Keratinocyte (primary cell): Measurements from ENCODE around the gene CNTNAP5. TPM values are rescaled to one million over a fixed set of nuclear protein-coding genes. Genes with fewer than 3 reads are reported as not detected.

ENCODE experiments used
- DNase-seq: peaks from one replicate; pipeline ENCODE4 v3.0.0-alpha.2; 2011; ENCODE audit warnings: low read depth, missing footprints, low spot score
- FAIRE-seq: peaks from 2 replicates; lab custom pipeline; 2011; peaks lifted over from hg19 to GRCh38; lab: Jason Lieb, UNC
- H2AFZ ChIP-seq: 2 replicates; pipeline ENCODE4 v1.6.0; 2012; ENCODE audit warnings: low read length, control low read depth, inconsistent platforms; ENCODE audit not compliant: control insufficient read depth
- H3K27ac ChIP-seq: 2 replicates; pipeline ENCODE4 v1.5.1; 2011; ENCODE audit warnings: low read length; ENCODE audit not compliant: control insufficient read depth, insufficient read depth
- H3K27me3 ChIP-seq: 3 replicates; pipeline ENCODE4 v1.6.0; 2011; ENCODE audit warnings: low read length; ENCODE audit not compliant: control insufficient read depth, insufficient read depth; ENCODE audit errors: extremely low read depth
- H3K36me3 ChIP-seq, 2 experiments: 2 replicates in 1 of 2; 3 replicates in 1 of 2; pipeline ENCODE4 v1.5.1; 2011; ENCODE audit warnings: low read length in 2 of 2, mild to moderate bottlenecking in 1 of 2; ENCODE audit not compliant: control insufficient read depth in 2 of 2, insufficient read depth in 2 of 2; ENCODE audit errors: extremely low read depth in 1 of 2
- H3K4me1 ChIP-seq: 3 replicates; pipeline ENCODE4 v1.5.1; 2011; ENCODE audit warnings: low read length; ENCODE audit not compliant: control insufficient read depth, insufficient read depth; ENCODE audit errors: extremely low read depth
- H3K4me2 ChIP-seq: 3 replicates; pipeline ENCODE4 v1.6.0; 2011; ENCODE audit warnings: low read depth, low read length; ENCODE audit not compliant: control insufficient read depth, insufficient read depth; ENCODE audit errors: extremely low read depth
- H3K4me3 ChIP-seq, 3 experiments: fragments of 200-600 bp in 1 of 3; sonication (generic) in 1 of 3; 2 replicates in 2 of 3; 3 replicates in 1 of 3; pipeline ENCODE4 v1.5.1; 2011 to 2016; ENCODE audit warnings: low read length in 3 of 3, mild to moderate bottlenecking in 3 of 3, control low read depth in 2 of 3, inconsistent platforms in 1 of 3, low read depth in 1 of 3, mixed read lengths in 1 of 3, mixed run types in 1 of 3, moderate library complexity in 1 of 3; ENCODE audit not compliant: control insufficient read depth in 2 of 3, insufficient read depth in 2 of 3; ENCODE audit errors: extremely low read depth in 1 of 3
- H3K79me2 ChIP-seq: 2 replicates; pipeline ENCODE4 v1.6.0; 2012; ENCODE audit warnings: low read length; ENCODE audit not compliant: control insufficient read depth, insufficient read depth
- H3K9ac ChIP-seq: 3 replicates; pipeline ENCODE4 v1.6.0; 2011; ENCODE audit warnings: low read length; ENCODE audit not compliant: control insufficient read depth, insufficient read depth; ENCODE audit errors: extremely low read depth
- H3K9me1 ChIP-seq: 3 replicates; pipeline ENCODE4 v1.6.0; 2011; ENCODE audit warnings: low read length; ENCODE audit not compliant: control insufficient read depth, insufficient read depth; ENCODE audit errors: extremely low read depth
- H3K9me3 ChIP-seq: 2 replicates; pipeline ENCODE4 v1.5.1; 2012; ENCODE audit warnings: low read depth, low read length; ENCODE audit not compliant: control insufficient read depth
- H4K20me1 ChIP-seq: 3 replicates; pipeline ENCODE4 v1.6.0; 2011; ENCODE audit warnings: low read length; ENCODE audit not compliant: control insufficient read depth, insufficient read depth; ENCODE audit errors: extremely low read depth
- CTCF ChIP-seq, 3 experiments: IDR thresholded peaks in 1 of 3; conservative IDR thresholded peaks in 1 of 3; optimal IDR thresholded peaks in 1 of 3; 2 replicates in 2 of 3; 3 replicates in 1 of 3; pipeline versions ENCODE3 to v1.5.1; 2011; ENCODE audit warnings: low read length in 3 of 3, mild to moderate bottlenecking in 3 of 3, moderate library complexity in 2 of 3, control low read depth in 1 of 3, inconsistent platforms in 1 of 3; ENCODE audit not compliant: insufficient read depth in 2 of 3; ENCODE audit errors: extremely low read depth in 1 of 3
- EZH2 ChIP-seq: IDR thresholded peaks from one replicate; pipeline ENCODE4 v1.6.1; 2012; ENCODE audit warnings: inconsistent platforms, mild to moderate bottlenecking, low read length, moderate library complexity
- dilution Hi-C: fragments of 300-500 bp; cut with MboI; formaldehyde crosslinking; loops from one replicate; pipeline ENCODE4 v1.7.0; 2020; ENCODE audit warnings: low sequenced_read_pairs; ENCODE audit not compliant: extremely low pct_ligation_motif_present
- polyA plus RNA-seq, 5 experiments: library from polyadenylated mRNA; depleted of rRNA in 3 of 5; stranded (reverse) in 3 of 5; stranded (forward) in 1 of 5; unstranded in 1 of 5; fragments of >200 nt; gene quantifications; 1 replicate in 1 of 5; 2 replicates in 3 of 5; 3 replicates in 1 of 5; pipeline versions ENCODE4 v1.2.1 to v1.2.3, GENCODE V29; 2011 to 2012; ENCODE audit warnings: missing spikeins in 2 of 5, low read depth in 1 of 5, low replicate concordance in 1 of 5

The CNTNAP5 gene
- polyA plus RNA-seq, 1 donor (not counting 4 experiments of a cell fraction or from before 2014, with no cell fraction given), result not detected

GRCh38 chr2:124663645-124663997, 638.5 kb downstream of the CNTNAP5 start:
- Histone ChIP-seq H4K20me1 (no peaks in the 10 kb centered on the region), H3K9ac (no peak overlapping the region), H3K4me3 (no peak overlapping the region), H3K79me2 (no peaks in the 10 kb centered on the region), H3K4me2 (no peak overlapping the region), H3K9me3 (peaks cover 2% of the 10 kb centered on the region), H3K36me3 (no peaks in the 10 kb centered on the region), H3K4me1 (no peaks in the 10 kb centered on the region), H3K27me3 (no peaks in the 10 kb centered on the region), H3K9me1 (no peaks in the 10 kb centered on the region), H3K27ac (no peak overlapping the region), H2AFZ (no peak overlapping the region)
- dilution Hi-C loops, result no loop called here
- TF ChIP-seq EZH2 (no peak), CTCF (optimal IDR thresholded peaks at IDR 0.05 in 1 of 3, IDR thresholded peaks at IDR 0.05 in 1 of 3, conservative IDR thresholded peaks at IDR 0.05 in 1 of 3; ENCODE audit: extremely low read depth in 1 of 3, insufficient read depth in 2 of 3, low read length in 3 of 3) (no peak)
- DNase-seq, result no peak
- FAIRE-seq, result no peak

- no peaks in the 10 kb centered on the region for H3K4me1 ChIP-seq
- no peak for FAIRE-seq
- H3K4me2 ChIP-seq, result no peak overlapping the region
- H3K27me3 ChIP-seq, result no peaks in the 10 kb centered on the region
- DNase-seq, result no peak
- H3K36me3 ChIP-seq, result no peaks in the 10 kb centered on the region
- dilution Hi-C loops, result no loop called here
- no peaks in the 10 kb centered on the region for H3K79me2 ChIP-seq
- H2AFZ ChIP-seq, result no peak overlapping the region
- H3K4me3 ChIP-seq, result no peak overlapping the region
- H3K9me3 ChIP-seq, result peaks cover 2% of the 10 kb centered on the region
- H3K9me1 ChIP-seq, result no peaks in the 10 kb centered on the region
- no peak overlapping the region for H3K27ac ChIP-seq
- no peak for TF ChIP-seq EZH2
- no peak for TF ChIP-seq CTCF (optimal IDR thresholded peaks at IDR 0.05 in 1 of 3, IDR thresholded peaks at IDR 0.05 in 1 of 3, conservative IDR thresholded peaks at IDR 0.05 in 1 of 3; ENCODE audit: extremely low read depth in 1 of 3, insufficient read depth in 2 of 3, low read length in 3 of 3)
- no peaks in the 10 kb centered on the region for H4K20me1 ChIP-seq
- no peak overlapping the region for H3K9ac ChIP-seq
Measured at GRCh38 chr2:124664363-124664762, 639.3 kb downstream of the CNTNAP5 start.
